ENCODE measurements around the gene RNF31. TPM values are rescaled to one million over a fixed set of nuclear protein-coding genes. Genes with fewer than 3 reads are reported as not detected.

RNF31 gene
- total and polyA plus RNA-seq, 2 of the 13 experiments (the other 11 are each of a cell fraction or from before 2014, with no cell fraction given): 48.2 to 86.8 TPM

- TF ChIP-seq ZNF407 (CRISPR knock-in tag; IDR thresholded peaks at IDR 0.05; ENCODE audit: not compliant biosample characterization): no peak
- no peak for TF ChIP-seq THAP8 (CRISPR knock-in tag; IDR thresholded peaks at IDR 0.05; ENCODE audit: borderline replicate concordance)
- TF ChIP-seq CBX1 (IDR thresholded peaks at IDR 0.05; ENCODE audit: low read depth): no peak
- peak; percentile 37; the same call in 1 of the 2 replicates for TF ChIP-seq POLR2AphosphoS5 (IDR thresholded peaks at IDR 0.05; ENCODE audit: low read depth, low read length)
- TF ChIP-seq ZNF512 (CRISPR knock-in tag; IDR thresholded peaks at IDR 0.05): no peak
- no peak for TF ChIP-seq E2F1 (CRISPR knock-in tag; IDR thresholded peaks at IDR 0.05)
- TF ChIP-seq ZFP41 (CRISPR knock-in tag; IDR thresholded peaks at IDR 0.05; ENCODE audit: borderline replicate concordance): no peak
- no peak for TF ChIP-seq ZNF691 (CRISPR knock-in tag; IDR thresholded peaks at IDR 0.05; ENCODE audit: borderline replicate concordance, low read depth)
- TF ChIP-seq HBP1 (CRISPR knock-in tag; IDR thresholded peaks at IDR 0.05; ENCODE audit: low read depth): no peak
- peak; percentile 9; the same call in 1 of the 2 replicates for TF ChIP-seq NR2C2 (CRISPR knock-in tag; IDR thresholded peaks at IDR 0.05; ENCODE audit: borderline replicate concordance)
- TF ChIP-seq TSC22D2 (CRISPR knock-in tag; IDR thresholded peaks at IDR 0.05; ENCODE audit: borderline replicate concordance): no peak
- no peak for TF ChIP-seq HMGA1 (CRISPR knock-in tag; conservative IDR thresholded peaks at IDR 0.05)
- no peak for TF ChIP-seq ZNF576 (CRISPR knock-in tag; IDR thresholded peaks at IDR 0.05)
These were observed 43.8 kb upstream of the RNF31 start (continued) for GRCh38 chr14:24103451-24103850.

Data from HepG2 (cell line).